Activated T-helper 1 cell treated with anti-CD3 and anti-CD28 coated beads, Interleukin-12 subunit alpha, Interleukin-12 subunit beta, Interleukin-2, Interleukin-4 antibody, amounts not matched to agents 30 ng/mL and 10 ng/mL and 1 ng/mL, durations not matched to agents 14 hours and 24 hours and 36 hours (primary cell): ENCODE measurements around the gene TMEM117. TPM values are rescaled to one million over a fixed set of nuclear protein-coding genes. Genes with fewer than 3 reads are reported as not detected.

Source experiments
- DNase-seq: peaks from one replicate; pipeline ENCODE4 v3.0.0; 2021; ENCODE audit warnings: low spot score
- H3K27ac Mint-ChIP-seq: one replicate; pipeline ENCODE4 v1.8.0; 2021; ENCODE audit warnings: mild to moderate bottlenecking, mixed read lengths
- H3K27me3 Mint-ChIP-seq: one replicate; pipeline ENCODE4 v1.8.0; 2022; ENCODE audit warnings: mild to moderate bottlenecking, moderate library complexity, mixed read lengths; ENCODE audit not compliant: insufficient read depth
- H3K36me3 Mint-ChIP-seq: one replicate; pipeline ENCODE4 v1.8.0; 2021; ENCODE audit warnings: low read depth, mixed read lengths
- H3K4me1 Mint-ChIP-seq: one replicate; pipeline ENCODE4 v1.8.0; 2021; ENCODE audit warnings: low read depth, mixed read lengths
- H3K4me3 Mint-ChIP-seq: one replicate; pipeline ENCODE4 v1.8.0; 2021; ENCODE audit warnings: mild to moderate bottlenecking, moderate library complexity, mixed read lengths
- H3K9me3 Mint-ChIP-seq: one replicate; pipeline ENCODE4 v1.8.0; 2021; ENCODE audit warnings: mixed read lengths
- intact Hi-C: fragments of 100-400 bp; cut with micrococcal nuclease; formaldehyde crosslinking; loops from one replicate; pipeline ENCODE4 v1.15.1; 2024
- total RNA-seq: library from RNA; stranded (reverse); gene quantifications from 2 replicates; pipeline ENCODE4 v1.2.3, GENCODE V29; 2022

TMEM117 gene
- total RNA-seq, 1 donor from 2014 or later, result 2.2 TPM

GRCh38 chr12:44076871-44077270, 241.0 kb downstream of the TMEM117 start:
- Mint-ChIP-seq H3K27me3 (no peaks in the 10 kb centered on the region), H3K27ac (no peak overlapping the region), H3K9me3 (no peaks in the 10 kb centered on the region), H3K36me3 (no peaks in the 10 kb centered on the region), H3K4me3 (no peak overlapping the region), H3K4me1 (no peaks in the 10 kb centered on the region)
- intact Hi-C loops, result no loop called here
- DNase-seq, result no peak

- intact Hi-C loops, result no loop called here
- H3K9me3 Mint-ChIP-seq, result no peaks in the 10 kb centered on the region
- H3K4me3 Mint-ChIP-seq, result no peak overlapping the region
- DNase-seq, result no peak
- H3K36me3 Mint-ChIP-seq, result no peaks in the 10 kb centered on the region
- H3K27ac Mint-ChIP-seq, result no peak overlapping the region
- H3K27me3 Mint-ChIP-seq, result no peaks in the 10 kb centered on the region
- H3K4me1 Mint-ChIP-seq, result no peaks in the 10 kb centered on the region
Observed at GRCh38 chr12:44077294-44077693, 241.4 kb downstream of the TMEM117 start.

- Mint-ChIP-seq H3K4me1 (no peaks in the 10 kb centered on the region), H3K27me3 (no peaks in the 10 kb centered on the region), H3K36me3 (no peaks in the 10 kb centered on the region), H3K27ac (no peak overlapping the region), H3K4me3 (no peak overlapping the region), H3K9me3 (no peaks in the 10 kb centered on the region)
- intact Hi-C loops, result no loop called here
- no peak for DNase-seq
Observed at GRCh38 chr12:44078273-44078672, 242.4 kb downstream of the TMEM117 start.

GRCh38 chr12:44088647-44089046, 252.8 kb downstream of the TMEM117 start:
- H3K4me1 Mint-ChIP-seq, result no peaks in the 10 kb centered on the region
- no peak overlapping the region for H3K27ac Mint-ChIP-seq
- no peak for DNase-seq
- no peaks in the 10 kb centered on the region for H3K27me3 Mint-ChIP-seq
- intact Hi-C loops, result no loop called here
- no peaks in the 10 kb centered on the region for H3K9me3 Mint-ChIP-seq
- H3K36me3 Mint-ChIP-seq, result no peaks in the 10 kb centered on the region
- no peak overlapping the region for H3K4me3 Mint-ChIP-seq

- no peak overlapping the region for H3K4me3 Mint-ChIP-seq
- H3K27ac Mint-ChIP-seq, result no peak overlapping the region
- H3K4me1 Mint-ChIP-seq, result no peaks in the 10 kb centered on the region
- H3K36me3 Mint-ChIP-seq, result no peaks in the 10 kb centered on the region
- intact Hi-C loops, result no loop called here
- H3K27me3 Mint-ChIP-seq, result no peaks in the 10 kb centered on the region
- no peak for DNase-seq
- H3K9me3 Mint-ChIP-seq, result no peaks in the 10 kb centered on the region
Observed at GRCh38 chr12:44091948-44092606, 256.2 kb downstream of the TMEM117 start.

- no peak overlapping the region for H3K4me3 Mint-ChIP-seq
- no peaks in the 10 kb centered on the region for H3K9me3 Mint-ChIP-seq
- DNase-seq, result no peak
- H3K4me1 Mint-ChIP-seq, result no peaks in the 10 kb centered on the region
- no peaks in the 10 kb centered on the region for H3K27me3 Mint-ChIP-seq
- H3K36me3 Mint-ChIP-seq, result no peaks in the 10 kb centered on the region
- no peak overlapping the region for H3K27ac Mint-ChIP-seq
- intact Hi-C loops, result no loop called here
Observed at GRCh38 chr12:44098786-44099185, 262.9 kb downstream of the TMEM117 start.

- no peak for DNase-seq
- H3K9me3 Mint-ChIP-seq, result no peaks in the 10 kb centered on the region
- H3K4me1 Mint-ChIP-seq, result no peaks in the 10 kb centered on the region
- intact Hi-C loops, result no loop called here
- no peaks in the 10 kb centered on the region for H3K27me3 Mint-ChIP-seq
- no peak overlapping the region for H3K27ac Mint-ChIP-seq
- H3K36me3 Mint-ChIP-seq, result no peaks in the 10 kb centered on the region
- no peak overlapping the region for H3K4me3 Mint-ChIP-seq
Observed at GRCh38 chr12:44099486-44099885, 263.6 kb downstream of the TMEM117 start.

- DNase-seq, result no peak
- H3K27me3 Mint-ChIP-seq, result no peaks in the 10 kb centered on the region
- no peaks in the 10 kb centered on the region for H3K9me3 Mint-ChIP-seq
- H3K4me1 Mint-ChIP-seq, result no peaks in the 10 kb centered on the region
- H3K4me3 Mint-ChIP-seq, result no peak overlapping the region
- H3K36me3 Mint-ChIP-seq, result no peaks in the 10 kb centered on the region
- intact Hi-C loops, result no loop called here
- H3K27ac Mint-ChIP-seq, result no peak overlapping the region
Observed at GRCh38 chr12:44100264-44100663, 264.4 kb downstream of the TMEM117 start.

GRCh38 chr12:44101475-44101874, 265.6 kb downstream of the TMEM117 start:
- Mint-ChIP-seq H3K27me3 (no peaks in the 10 kb centered on the region), H3K36me3 (no peaks in the 10 kb centered on the region), H3K4me1 (no peaks in the 10 kb centered on the region), H3K27ac (no peak overlapping the region), H3K9me3 (no peaks in the 10 kb centered on the region), H3K4me3 (no peak overlapping the region)
- intact Hi-C loops, result no loop called here
- DNase-seq, result no peak

GRCh38 chr12:44114906-44115305, 279.0 kb downstream of the TMEM117 start:
- no peak overlapping the region for H3K4me3 Mint-ChIP-seq
- H3K27me3 Mint-ChIP-seq, result no peaks in the 10 kb centered on the region
- no peaks in the 10 kb centered on the region for H3K36me3 Mint-ChIP-seq
- no peaks in the 10 kb centered on the region for H3K4me1 Mint-ChIP-seq
- intact Hi-C loops, result no loop called here
- no peak for DNase-seq
- no peak overlapping the region for H3K27ac Mint-ChIP-seq
- H3K9me3 Mint-ChIP-seq, result no peaks in the 10 kb centered on the region

- DNase-seq, result no peak
- Mint-ChIP-seq H3K9me3 (no peaks in the 10 kb centered on the region), H3K27me3 (no peaks in the 10 kb centered on the region), H3K4me3 (no peak overlapping the region), H3K4me1 (no peaks in the 10 kb centered on the region), H3K27ac (no peak overlapping the region), H3K36me3 (no peaks in the 10 kb centered on the region)
- intact Hi-C loops, result no loop called here
Observed at GRCh38 chr12:44117337-44117736, 281.5 kb downstream of the TMEM117 start.

GRCh38 chr12:44118946-44119345, 283.1 kb downstream of the TMEM117 start:
- Mint-ChIP-seq H3K4me3 (no peak overlapping the region), H3K27me3 (no peaks in the 10 kb centered on the region), H3K9me3 (no peaks in the 10 kb centered on the region), H3K27ac (no peak overlapping the region), H3K36me3 (no peaks in the 10 kb centered on the region), H3K4me1 (no peaks in the 10 kb centered on the region)
- intact Hi-C loops, result no loop called here
- DNase-seq, result no peak

GRCh38 chr12:44126806-44127205, 290.9 kb downstream of the TMEM117 start:
- Mint-ChIP-seq H3K4me1 (no peaks in the 10 kb centered on the region), H3K27me3 (no peaks in the 10 kb centered on the region), H3K36me3 (no peaks in the 10 kb centered on the region), H3K4me3 (no peak overlapping the region), H3K9me3 (no peaks in the 10 kb centered on the region), H3K27ac (no peak overlapping the region)
- no peak for DNase-seq
- intact Hi-C loops, result no loop called here
